Caco-2 (cell line): ENCODE data around the gene GALNT12. TPM values are rescaled to one million over a fixed set of nuclear protein-coding genes. Genes with fewer than 3 reads are reported as not detected.
A peak's percentile ranks its signal among the peaks of the same experiment; 100 is the strongest.

Experiments
- BruUV-seq: library from RNA; stranded (reverse); fragments of 400-500 nt; replicated peaks from 2 replicates; lab custom pipeline; 2021; lab: Mats Ljungman, UMichigan
- CTCF ChIA-PET: fragments of 300-600 bp; sonication (Branson Sonifier 250); formaldehyde crosslinking; loops from one replicate; lab custom pipeline; 2022; ENCODE audit warnings: antibody characterized with exemption; lab: Charles Lee
- POLR2A ChIA-PET: fragments of 300-600 bp; sonication (Branson Sonifier 250); formaldehyde crosslinking; loops from one replicate; lab custom pipeline; 2022; ENCODE audit warnings: antibody characterized with exemption; lab: Charles Lee
- DNase-seq, 2 experiments: peaks; one replicate each; pipeline versions ENCODE4 v3.0.0 to v3.0.0-alpha.2; 2020 to 2022
- H3K27me3 ChIP-seq: replicated peaks from 2 replicates; pipeline ENCODE4 v1.6.0; 2011; ENCODE audit warnings: low read length; ENCODE audit not compliant: control insufficient read depth, insufficient read depth
- H3K36me3 ChIP-seq: 2 replicates; pipeline ENCODE4 v1.5.1; 2011; ENCODE audit warnings: low read length; ENCODE audit not compliant: control insufficient read depth, insufficient read depth
- H3K4me1 ChIP-seq: fragments of 250-450 bp; sonication (Bioruptor Pico); 2 replicates; pipeline ENCODE4 v1.5.1; 2020; ENCODE audit warnings: mild to moderate bottlenecking
- H3K4me3 ChIP-seq: 2 replicates; pipeline ENCODE4 v1.5.1; 2011; ENCODE audit warnings: low read depth, mild to moderate bottlenecking, control low read depth, low read length
- H3K9me3 ChIP-seq: fragments of 250-450 bp; sonication (Bioruptor Pico); 2 replicates; pipeline ENCODE4 v1.5.1; 2020; ENCODE audit warnings: mild to moderate bottlenecking, moderate library complexity
- H3K27ac Mint-ChIP-seq: one replicate; pipeline ENCODE4 v1.8.0; 2022; ENCODE audit warnings: mixed read lengths; ENCODE audit not compliant: unreplicated experiment
- H3K27me3 Mint-ChIP-seq: one replicate; pipeline ENCODE4 v1.8.0; 2022; ENCODE audit warnings: mixed read lengths; ENCODE audit not compliant: insufficient read depth, unreplicated experiment
- H3K36me3 Mint-ChIP-seq: one replicate; pipeline ENCODE4 v1.8.0; 2022; ENCODE audit warnings: mild to moderate bottlenecking, mixed read lengths; ENCODE audit not compliant: insufficient read depth, unreplicated experiment
- H3K4me1 Mint-ChIP-seq: one replicate; pipeline ENCODE4 v1.8.0; 2022; ENCODE audit warnings: low read depth, mixed read lengths; ENCODE audit not compliant: unreplicated experiment
- H3K4me3 Mint-ChIP-seq: one replicate; pipeline ENCODE4 v1.8.0; 2022; ENCODE audit warnings: mild to moderate bottlenecking, moderate library complexity, mixed read lengths; ENCODE audit not compliant: unreplicated experiment
- H3K9me3 Mint-ChIP-seq: one replicate; pipeline ENCODE4 v1.8.0; 2022; ENCODE audit warnings: mixed read lengths; ENCODE audit not compliant: unreplicated experiment
- intact Hi-C: fragments of 100-400 bp; cut with micrococcal nuclease; formaldehyde crosslinking; loops from one replicate; pipeline ENCODE4 v1.10.0; 2022; ENCODE audit not compliant: unreplicated experiment
- total RNA-seq: library from RNA; stranded (reverse); gene quantifications from 2 replicates; pipeline ENCODE4 v1.2.3, GENCODE V29; 2022
- TF ChIP-seq, protein P1 (sequence below), 2 experiments: fragments of 200-600 bp in 1 of 2; IDR thresholded peaks; 1 replicate in 1 of 2; 2 replicates in 1 of 2; pipeline versions ENCODE4 v1.5.1 to v1.8.0; 2011 to 2022; ENCODE audit warnings: antibody characterized with exemption in 1 of 2, control low read depth in 1 of 2, inconsistent platforms in 1 of 2, low read depth in 1 of 2, low read length in 1 of 2, mild to moderate bottlenecking in 1 of 2, moderate library complexity in 1 of 2; ENCODE audit not compliant: insufficient read depth in 1 of 2, severe bottlenecking in 1 of 2, unreplicated experiment in 1 of 2

The GALNT12 gene
- total RNA-seq, 1 experiment from 2014 or later = 3.6 TPM

GRCh38 chr9:98784831-98785806, 22.4 kb upstream of the GALNT12 start:
- Mint-ChIP-seq H3K27me3 (no peaks in the 10 kb centered on the region), H3K4me1 (peaks cover 38% of the 10 kb centered on the region), H3K9me3 (no peaks in the 10 kb centered on the region), H3K36me3 (peaks cover 42% of the 10 kb centered on the region), H3K27ac (peak overlapping the region; percentile 6), H3K4me3 (no peak overlapping the region)
- no peak for DNase-seq
- intact Hi-C loops = no loop called here
- no peaks in the 10 kb centered on the region for H3K9me3 ChIP-seq
- BruUV-seq = no TSS peak
- POLR2A ChIA-PET = no interaction called here
- TF ChIP-seq, protein P1, sequence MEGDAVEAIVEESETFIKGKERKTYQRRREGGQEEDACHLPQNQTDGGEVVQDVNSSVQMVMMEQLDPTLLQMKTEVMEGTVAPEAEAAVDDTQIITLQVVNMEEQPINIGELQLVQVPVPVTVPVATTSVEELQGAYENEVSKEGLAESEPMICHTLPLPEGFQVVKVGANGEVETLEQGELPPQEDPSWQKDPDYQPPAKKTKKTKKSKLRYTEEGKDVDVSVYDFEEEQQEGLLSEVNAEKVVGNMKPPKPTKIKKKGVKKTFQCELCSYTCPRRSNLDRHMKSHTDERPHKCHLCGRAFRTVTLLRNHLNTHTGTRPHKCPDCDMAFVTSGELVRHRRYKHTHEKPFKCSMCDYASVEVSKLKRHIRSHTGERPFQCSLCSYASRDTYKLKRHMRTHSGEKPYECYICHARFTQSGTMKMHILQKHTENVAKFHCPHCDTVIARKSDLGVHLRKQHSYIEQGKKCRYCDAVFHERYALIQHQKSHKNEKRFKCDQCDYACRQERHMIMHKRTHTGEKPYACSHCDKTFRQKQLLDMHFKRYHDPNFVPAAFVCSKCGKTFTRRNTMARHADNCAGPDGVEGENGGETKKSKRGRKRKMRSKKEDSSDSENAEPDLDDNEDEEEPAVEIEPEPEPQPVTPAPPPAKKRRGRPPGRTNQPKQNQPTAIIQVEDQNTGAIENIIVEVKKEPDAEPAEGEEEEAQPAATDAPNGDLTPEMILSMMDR (IDR thresholded peaks at IDR 0.05; ENCODE audit: insufficient read depth in 1 of 2, low read depth in 1 of 2, low read length in 1 of 2, severe bottlenecking in 1 of 2, unreplicated experiment in 1 of 2) = no peak
- CTCF ChIA-PET = no interaction called here
- H3K36me3 ChIP-seq = no peaks in the 10 kb centered on the region; the same call in 1 of the 2 replicates
- no peaks in the 10 kb centered on the region for H3K27me3 ChIP-seq
- H3K4me3 ChIP-seq = no peak overlapping the region
- H3K4me1 ChIP-seq = peaks cover 40% of the 10 kb centered on the region

DNA sequence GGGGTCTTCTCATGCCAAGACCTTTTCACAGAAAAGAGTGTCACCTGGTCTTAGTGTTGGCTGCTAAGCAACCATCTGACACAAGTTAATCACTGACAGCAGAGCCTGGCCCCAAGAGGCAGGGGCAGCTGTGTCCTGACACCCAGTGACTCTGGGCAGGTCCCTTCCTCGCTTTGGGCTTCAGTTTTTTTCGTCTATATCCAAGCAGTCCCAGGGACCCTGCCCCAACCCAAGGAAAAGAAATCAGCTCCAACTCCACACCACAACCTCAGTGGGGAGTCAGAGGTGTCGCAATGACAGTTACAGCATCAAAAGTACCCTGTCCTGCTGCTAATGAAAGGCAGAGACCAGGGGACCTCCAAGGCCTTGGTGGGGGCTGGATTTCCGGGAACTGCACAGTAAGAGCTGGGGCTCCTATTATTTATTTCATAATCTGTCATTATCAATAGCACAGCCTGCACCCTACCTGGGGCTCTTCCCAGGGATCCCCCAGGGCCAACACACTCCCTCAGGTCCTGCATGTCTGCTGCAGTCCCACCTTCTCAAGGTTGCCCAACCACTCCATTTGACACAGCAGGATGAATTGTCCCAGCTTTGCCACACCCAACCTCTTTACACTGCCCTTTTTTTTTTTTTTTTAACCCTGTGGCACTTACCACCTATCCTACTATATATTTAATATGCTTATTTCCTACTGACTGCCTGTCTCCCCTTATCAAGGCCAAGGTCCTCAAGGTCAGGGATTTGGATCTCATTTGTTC, 20.5 kb upstream of the GALNT12 start:
- peaks cover 34% of the 10 kb centered on the region for H3K4me1 ChIP-seq
- peaks cover 48% of the 10 kb centered on the region for H3K36me3 Mint-ChIP-seq

More for the DNA sequence above, 20.5 kb upstream of the GALNT12 start:
- POLR2A ChIA-PET = no interaction called here
- H3K9me3 ChIP-seq = no peaks in the 10 kb centered on the region
- no peak for DNase-seq
- H3K4me1 Mint-ChIP-seq = peaks cover 39% of the 10 kb centered on the region
- no peaks in the 10 kb centered on the region; the same call in 1 of the 2 replicates for H3K36me3 ChIP-seq
- H3K4me3 ChIP-seq = no peak overlapping the region
- no peak overlapping the region for H3K27ac Mint-ChIP-seq
- intact Hi-C loops = no loop called here
- no peaks in the 10 kb centered on the region for H3K9me3 Mint-ChIP-seq
- no peaks in the 10 kb centered on the region for H3K27me3 Mint-ChIP-seq
- TF ChIP-seq, protein P1 (IDR thresholded peaks at IDR 0.05; ENCODE audit: insufficient read depth in 1 of 2, low read depth in 1 of 2, low read length in 1 of 2, severe bottlenecking in 1 of 2, unreplicated experiment in 1 of 2) = no peak
- no TSS peak for BruUV-seq
- no peaks in the 10 kb centered on the region for H3K27me3 ChIP-seq
- no peak overlapping the region for H3K4me3 Mint-ChIP-seq
- CTCF ChIA-PET = no interaction called here
